Activated CD4-positive, alpha-beta T cell treated with anti-CD3 and anti-CD28 coated beads for 4 hours (primary cell): Measurements from ENCODE around the gene CCDC6.
"Not testable (repeated sequence)": the region's sequence is repeated elsewhere in the genome, so short reads cannot be mapped to it uniquely, and the experiment has no call there.

Experiments used
- DNase-seq, 2 donors: peaks; one replicate each; pipeline ENCODE4 v3.0.0-alpha.2; 2020

CCDC6 gene

DNA sequence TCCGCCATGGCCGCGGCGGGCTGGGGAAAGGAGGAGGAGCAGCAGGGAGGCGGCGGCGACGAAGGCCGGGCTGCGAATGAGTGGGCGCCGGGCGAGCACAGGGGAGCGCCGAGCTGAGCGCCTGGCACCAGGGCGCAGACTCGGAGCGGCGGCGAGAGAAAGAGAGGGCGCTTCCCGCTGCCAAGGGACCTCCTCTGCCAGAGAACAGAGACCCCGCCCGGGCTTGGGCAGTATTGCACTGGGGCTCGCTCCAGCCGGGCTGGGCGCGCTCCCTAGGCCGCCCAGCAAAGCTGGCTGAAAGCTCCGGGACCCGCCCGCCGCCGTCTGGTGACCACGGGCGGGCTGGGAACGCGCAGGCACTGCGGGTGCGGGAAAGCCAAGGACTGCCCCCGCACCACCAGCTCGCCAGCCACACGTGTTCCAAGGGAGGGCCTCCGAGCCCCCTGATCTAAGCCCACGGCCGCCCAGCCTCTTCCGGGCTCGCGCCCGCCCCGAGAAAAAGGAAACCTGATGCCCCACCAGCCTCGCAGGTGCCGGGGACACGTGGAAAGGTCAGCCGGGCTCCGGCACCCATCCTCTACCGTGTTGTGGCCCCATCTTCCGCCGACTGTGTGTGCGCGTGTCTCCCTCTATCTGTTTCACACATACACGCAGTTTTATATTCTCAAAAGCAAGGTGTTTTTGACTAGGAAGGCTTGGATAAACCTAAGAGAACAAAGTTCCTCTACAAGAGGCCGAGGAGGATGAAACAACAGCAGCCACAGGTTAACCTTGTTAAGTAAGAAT is at the start of gene CCDC6:
Gene CCDC6, minus strand, starts transcription at position 140 of the 786 bp plus-strand sequence. Its CDS starts 132 bp downstream, at position 8.
- DNase-seq, result peak; percentile 92 to 94

DNA sequence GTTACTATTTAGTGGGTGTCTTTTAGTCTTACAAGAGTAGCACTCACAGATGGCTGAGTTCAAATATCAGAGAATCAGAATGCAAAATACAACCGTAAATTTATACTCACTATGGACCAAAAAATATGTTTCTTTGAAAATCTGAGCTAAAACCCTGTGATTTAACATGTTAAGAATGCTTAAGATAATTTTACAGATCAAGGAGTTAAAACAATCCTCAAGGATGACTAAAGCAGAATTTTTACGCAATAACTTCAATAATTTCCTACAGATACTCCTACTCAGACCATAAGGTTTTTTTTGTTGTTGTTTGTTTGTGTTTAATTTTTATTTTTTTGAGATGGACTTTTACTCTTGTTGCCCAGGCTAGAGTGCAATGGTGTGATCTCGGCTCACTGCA is 47.9 kb upstream of the CCDC6 start:
- DNase-seq, result no peak

DNA sequence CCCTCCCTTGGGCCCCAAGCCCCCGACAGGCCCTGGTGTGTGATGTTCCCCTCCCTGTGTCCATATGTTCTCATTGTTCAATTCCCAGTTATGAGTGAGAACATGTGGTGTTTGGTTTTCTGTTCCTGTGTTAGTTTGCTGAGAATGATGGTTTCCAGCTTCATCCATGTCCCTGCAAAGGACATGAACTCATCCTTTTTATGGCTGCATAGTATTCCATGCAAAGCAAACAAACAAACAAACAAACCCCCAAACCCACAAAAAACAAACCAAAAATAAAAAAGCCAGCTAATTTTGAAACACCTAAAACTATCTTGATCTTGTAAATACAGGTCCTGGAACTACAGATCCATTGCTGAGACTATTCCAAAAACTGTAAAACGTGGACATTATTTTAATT is 47.4 kb upstream of the CCDC6 start:
- DNase-seq, result not testable (repeated sequence)

DNA sequence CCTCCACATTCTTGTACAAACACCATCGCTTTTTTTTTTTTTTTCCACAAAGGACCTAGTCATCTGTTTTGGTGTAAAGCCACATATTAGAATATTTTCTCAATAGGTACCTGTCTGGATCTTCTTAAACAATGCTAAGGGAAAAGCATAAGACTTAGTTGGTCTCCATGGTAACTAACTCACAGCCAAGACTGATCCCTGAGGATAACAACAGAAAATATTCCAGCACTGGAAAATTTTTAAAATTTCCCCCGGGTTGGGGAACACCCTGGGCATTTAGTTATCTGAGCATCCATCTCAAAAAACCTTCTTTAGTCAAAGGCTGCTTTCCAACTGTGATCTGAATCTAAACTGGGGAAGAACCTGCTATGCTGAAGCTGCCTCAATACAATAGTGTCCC is 43.7 kb upstream of the CCDC6 start:
- no peak for DNase-seq

- no peak for DNase-seq
These were observed 43.3 kb upstream of the CCDC6 start for GRCh38 chr10:59949608-59950007.

GRCh38 chr10:59945991-59946390 is 39.6 kb upstream of the CCDC6 start:
- DNase-seq, result no peak

GRCh38 chr10:59945590-59945989 is 39.2 kb upstream of the CCDC6 start:
- DNase-seq, result no peak

- no peak for DNase-seq
These were observed 38.1 kb upstream of the CCDC6 start for GRCh38 chr10:59944339-59944935.

- no peak for DNase-seq
These were observed 36.2 kb upstream of the CCDC6 start for GRCh38 chr10:59942556-59942955.

DNA sequence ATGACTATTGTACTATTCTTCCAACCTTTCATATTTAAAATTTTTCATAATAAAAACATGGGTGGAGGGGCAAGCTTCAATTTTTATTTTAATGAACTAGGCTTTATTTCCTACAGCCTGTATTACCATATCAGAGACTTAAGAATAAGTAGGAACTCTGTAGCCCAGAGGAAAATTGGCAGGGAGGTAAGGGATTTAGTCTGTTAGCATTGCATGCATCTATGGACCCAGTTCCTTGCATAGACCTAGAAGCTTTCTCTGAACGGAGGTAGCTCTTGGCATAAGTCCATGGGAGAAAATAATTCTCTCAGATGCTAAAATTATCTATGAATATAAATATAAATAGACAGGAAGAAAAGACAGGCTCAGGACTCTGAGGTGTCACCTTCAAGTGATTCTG is 31.4 kb upstream of the CCDC6 start:
- no peak for DNase-seq

DNA sequence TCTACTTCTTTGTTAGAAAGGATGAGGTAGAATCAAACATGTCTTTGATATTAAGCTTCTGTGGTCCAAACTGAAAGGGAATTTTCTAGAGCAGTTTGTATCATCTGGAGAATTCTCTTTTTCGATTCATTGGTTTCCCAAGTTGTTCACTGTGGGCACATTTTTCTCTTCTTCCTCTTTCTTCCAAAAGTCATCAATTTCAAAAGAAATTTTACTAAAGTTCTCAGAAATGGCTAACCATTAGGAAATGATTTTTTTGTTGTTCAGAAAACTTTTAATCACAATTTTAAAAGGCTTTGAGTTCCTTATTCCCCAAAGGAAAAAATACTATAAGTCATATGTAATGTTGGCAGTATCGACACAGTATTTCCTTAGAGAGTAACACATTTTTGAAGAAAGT is 28.3 kb upstream of the CCDC6 start:
- no peak for DNase-seq

- DNase-seq, result not testable (repeated sequence)
These were observed 24.6 kb upstream of the CCDC6 start for GRCh38 chr10:59930788-59931521.

DNA sequence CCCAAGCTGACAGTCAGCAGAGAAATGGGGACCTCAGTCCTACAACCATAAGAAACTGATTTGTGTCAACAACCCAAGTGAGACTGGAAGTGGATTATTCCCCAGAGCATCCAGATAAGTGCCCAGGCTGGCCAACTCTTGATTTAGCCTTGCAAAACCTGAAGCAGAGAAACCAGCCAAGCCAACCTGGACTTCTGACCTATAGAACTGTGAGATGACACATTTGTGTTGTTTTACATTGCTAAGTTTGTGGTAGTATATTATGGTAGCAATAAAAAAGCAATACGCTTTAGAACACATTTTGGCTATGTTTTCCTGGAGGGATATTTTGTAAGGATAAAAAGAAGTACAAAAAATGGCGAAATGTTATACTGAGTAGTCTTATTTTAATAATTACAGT is 19.7 kb upstream of the CCDC6 start:
- no peak for DNase-seq

DNA sequence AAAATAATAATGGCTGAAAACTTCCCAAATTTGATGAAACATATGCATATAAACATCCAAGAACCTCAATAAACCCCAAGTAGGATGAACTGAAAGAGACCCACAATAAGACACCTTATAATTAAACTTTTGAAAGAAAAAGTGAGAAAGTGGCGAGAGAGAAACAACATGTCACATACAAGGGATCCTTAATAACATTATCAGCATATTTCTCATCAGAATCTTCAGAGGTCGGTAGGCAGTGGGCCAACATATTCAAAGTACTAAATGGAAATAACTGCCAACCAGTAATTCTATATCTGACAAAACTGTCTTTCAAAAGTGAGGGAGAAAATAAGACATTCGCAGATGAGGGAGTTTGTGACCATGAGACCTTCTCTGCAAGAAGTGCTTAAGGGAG is 16.6 kb upstream of the CCDC6 start:
- no peak for DNase-seq

DNA sequence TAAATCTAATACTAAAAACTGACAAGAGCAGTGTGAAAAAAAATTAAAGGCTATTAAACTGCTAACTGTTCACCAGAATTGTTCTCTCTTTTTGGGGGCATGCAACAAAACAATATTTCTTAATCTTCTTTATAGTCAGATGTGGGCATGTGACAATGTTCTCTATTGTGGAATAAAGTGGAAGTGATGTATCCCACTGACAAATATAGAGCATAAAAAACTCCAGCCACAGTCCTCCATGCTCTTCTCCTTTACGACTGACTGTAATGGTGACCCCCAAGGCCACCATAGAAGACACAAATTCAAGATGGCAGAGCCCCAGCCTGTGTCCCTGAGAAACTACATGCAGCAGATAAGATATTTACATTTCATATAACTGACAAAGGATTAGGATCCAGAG is 11.6 kb upstream of the CCDC6 start:
- DNase-seq, result no peak

DNA sequence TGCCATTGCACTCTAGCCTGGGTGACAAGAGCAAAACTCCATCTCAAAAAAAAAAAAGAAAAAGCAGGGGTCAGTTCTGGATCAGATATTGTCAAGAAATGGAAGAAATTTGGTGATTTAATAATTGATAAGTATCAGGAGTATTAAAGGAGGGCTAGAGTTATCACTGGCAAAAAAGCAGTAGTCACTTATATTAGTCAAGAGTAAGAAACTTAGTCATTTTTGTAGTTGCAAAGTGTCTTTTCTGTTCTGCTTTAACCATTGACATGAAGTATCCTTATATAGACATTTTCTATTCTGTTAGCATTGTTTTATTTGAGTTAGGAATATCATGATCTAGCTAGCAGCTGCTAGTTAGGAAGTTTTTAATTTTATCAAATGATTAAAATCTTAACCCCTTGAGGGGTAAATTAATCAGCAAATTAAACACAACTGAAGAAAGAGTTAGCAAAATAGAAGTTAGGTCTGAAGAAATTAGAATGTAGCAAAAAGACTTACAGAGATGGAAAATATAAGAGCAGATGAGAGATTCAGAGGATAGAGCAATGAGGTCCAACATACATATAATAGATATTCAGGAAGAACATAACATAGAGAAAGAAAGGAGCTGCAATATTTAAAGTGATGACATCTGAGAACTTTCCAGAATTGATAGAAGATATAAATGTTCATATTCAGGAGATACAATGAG is 7.3 kb upstream of the CCDC6 start:
- DNase-seq, result no peak

DNA sequence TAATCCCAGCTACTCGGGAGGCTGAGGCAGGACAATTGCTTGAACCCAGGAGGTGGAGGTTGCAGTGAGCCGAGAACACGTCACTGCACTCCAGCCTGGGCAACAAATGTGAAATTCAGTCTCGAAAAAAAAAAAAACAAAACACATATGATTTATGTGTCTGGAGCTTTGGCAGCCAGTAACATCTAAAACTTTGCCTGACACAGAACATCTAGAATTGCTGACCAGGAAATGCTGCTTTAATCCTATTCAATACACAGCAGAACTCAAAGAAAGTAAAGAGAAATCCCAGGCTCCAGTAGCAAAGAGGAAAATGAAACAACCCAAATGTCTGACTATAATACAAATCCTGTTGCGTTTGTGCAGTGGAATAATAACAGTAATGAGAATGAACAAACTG is 4.5 kb upstream of the CCDC6 start:
- DNase-seq, result no peak

DNA sequence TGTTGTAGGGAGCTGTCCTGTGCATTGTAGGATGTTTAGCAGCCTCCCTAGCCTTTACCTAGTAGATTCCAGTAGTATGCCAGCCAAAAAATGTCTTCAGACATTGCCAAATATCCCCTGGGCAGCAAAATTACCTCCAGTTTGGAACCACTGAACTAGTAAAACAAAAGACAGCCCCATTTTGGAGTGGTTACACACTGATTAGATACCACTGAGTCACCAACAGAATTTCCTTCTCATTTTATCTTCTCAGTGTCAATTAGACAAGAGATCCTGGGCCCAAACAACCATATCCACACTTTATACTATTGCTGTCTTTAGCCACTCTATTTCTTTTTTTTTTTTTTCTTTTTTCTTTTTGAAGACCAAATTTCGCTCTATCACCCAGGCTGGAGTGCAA is 3.5 kb upstream of the CCDC6 start:
- DNase-seq, result no peak

GRCh38 chr10:59908808-59909143 is 2.4 kb upstream of the CCDC6 start:
- no peak for DNase-seq

GRCh38 chr10:59907918-59908807 is 1.8 kb upstream of the CCDC6 start:
- peak; percentile 41 to 50 for DNase-seq

DNA sequence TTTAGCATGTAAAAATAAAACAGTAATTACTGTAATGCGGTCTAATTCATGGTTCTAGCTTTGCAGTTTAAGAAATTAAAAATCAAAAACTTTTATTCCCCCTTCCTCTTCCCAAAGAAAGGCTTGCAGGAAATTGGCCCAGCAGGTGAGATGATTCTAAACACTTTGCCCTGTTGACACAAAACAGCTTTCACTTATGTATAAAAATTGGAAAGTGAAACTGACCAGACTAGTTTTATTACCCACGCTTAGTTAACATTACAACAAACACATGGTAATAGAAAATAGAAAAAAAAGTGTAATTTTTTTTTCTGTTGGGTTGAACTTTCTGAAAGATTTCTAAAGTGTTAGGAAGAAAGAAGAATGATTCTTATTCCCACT is 1.2 kb upstream of the CCDC6 start:
- no peak for DNase-seq

DNA sequence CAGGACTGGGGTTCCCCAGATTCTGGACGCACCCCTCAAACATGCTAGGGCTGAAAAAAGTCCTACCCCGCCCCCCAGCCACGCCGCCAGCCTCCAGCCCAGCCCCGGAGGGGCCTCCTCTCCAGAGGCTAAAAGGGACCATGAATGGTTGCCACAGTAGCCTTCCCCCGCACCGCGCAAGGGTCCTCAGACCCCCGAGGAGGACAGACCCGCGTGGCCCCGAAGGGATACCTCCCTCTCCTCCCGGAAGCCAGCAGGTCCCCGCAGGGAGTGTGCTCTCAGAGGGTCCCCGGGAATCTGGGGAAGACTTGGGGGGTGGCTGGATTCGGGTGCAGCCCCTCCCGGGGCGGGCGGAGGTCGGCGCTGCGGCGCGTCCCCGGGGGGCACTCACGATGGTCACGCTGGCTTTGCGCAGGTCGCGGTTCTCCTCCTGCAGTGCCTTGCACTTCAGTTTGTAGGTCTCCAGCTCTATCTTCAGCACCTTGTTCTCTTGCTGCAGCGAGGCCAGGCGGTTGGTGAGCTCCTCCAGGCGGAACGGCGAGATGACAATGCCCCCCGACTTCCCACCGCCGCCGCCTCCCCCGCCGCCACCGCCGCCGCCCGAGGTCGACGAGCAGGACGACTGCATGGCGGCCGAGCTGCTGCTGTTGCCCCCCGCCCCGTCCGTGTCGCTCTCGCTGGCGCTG is 482 bp downstream of the CCDC6 start:
- no peak for DNase-seq
